IPS DF 19.7 (cell line): ENCODE measurements around the gene TNK2.

Source experiments
- DNase-seq: peaks from one replicate; pipeline ENCODE4 v3.0.0-alpha.2; 2013; ENCODE audit warnings: low read depth, low spot score

Gene TNK2

GRCh38 chr3:195899701-195900435, 8.5 kb downstream of the TNK2 start:
- no peak for DNase-seq

- DNase-seq: no peak
Observed at GRCh38 chr3:195897853-195898415, 10.4 kb downstream of the TNK2 start.

DNA sequence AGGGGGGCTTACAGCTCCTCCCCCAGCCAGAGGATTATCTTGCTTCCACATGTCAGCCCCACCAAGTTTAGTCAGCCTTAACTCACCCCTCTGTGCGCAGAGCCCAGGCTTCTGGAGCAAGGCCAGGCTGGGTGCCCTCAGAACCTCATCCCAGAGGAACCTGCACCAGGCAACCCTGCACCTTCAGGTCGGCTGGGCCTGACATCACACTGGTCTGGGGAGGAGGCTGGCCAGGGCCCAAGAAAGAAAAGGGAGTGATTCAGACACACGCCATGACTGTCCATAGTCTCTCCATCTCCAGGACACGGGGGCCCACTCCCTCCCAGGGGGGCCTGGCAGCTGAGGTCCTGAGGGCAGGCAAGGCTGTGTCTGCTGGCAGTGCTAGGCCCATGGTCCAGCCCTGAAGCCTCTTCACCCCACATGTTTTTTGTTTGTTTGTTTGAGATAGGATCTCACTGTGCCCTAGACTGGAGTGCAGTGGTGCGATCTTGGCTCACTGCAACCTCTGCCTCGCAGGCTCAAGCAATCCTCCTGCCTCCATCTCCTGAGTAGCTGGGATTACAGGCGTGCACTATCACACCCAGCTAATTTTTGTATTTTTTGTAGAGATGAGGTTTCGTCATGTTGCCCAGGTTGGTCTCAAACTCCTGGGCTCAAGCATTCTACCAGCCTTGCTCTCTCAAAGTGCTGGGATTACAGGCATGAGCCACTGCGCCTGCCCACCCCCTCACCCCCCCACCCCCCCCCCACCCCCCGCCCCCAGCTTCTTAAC, 11.1 kb downstream of the TNK2 start:
- DNase-seq: no peak

- DNase-seq: no peak
Observed at GRCh38 chr3:195896361-195897080, 11.8 kb downstream of the TNK2 start.

GRCh38 chr3:195895861-195896360, 12.4 kb downstream of the TNK2 start:
- no peak for DNase-seq

- no peak for DNase-seq
Observed at GRCh38 chr3:195895078-195895860, 13.1 kb downstream of the TNK2 start.

DNA sequence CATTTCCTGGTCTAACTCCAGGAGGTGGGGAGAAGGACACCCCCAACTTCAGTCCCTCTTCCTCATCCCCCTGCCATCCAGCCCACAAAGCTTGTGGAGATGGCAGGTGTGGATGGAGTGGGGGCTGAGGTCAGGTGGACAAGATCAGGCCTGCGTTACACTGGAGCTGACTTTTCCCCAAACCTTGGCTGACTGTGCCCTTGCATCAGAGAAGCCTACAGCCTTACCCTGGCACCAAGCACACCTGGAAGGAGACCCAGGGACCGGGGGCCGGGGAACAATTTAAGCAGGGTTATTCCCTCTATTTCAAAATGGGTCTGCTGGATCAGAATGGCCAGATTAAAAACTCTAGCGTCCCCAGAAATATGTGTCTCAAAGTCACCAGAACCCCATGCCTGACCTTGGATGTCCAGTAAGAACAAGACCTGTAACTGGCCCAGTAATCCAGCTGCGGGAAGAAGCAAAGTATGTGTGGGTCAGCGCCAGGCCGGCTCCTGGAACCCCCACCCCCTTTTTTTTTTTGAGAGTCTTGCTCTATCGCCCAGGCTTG, 14.4 kb downstream of the TNK2 start:
- no peak for DNase-seq

DNA sequence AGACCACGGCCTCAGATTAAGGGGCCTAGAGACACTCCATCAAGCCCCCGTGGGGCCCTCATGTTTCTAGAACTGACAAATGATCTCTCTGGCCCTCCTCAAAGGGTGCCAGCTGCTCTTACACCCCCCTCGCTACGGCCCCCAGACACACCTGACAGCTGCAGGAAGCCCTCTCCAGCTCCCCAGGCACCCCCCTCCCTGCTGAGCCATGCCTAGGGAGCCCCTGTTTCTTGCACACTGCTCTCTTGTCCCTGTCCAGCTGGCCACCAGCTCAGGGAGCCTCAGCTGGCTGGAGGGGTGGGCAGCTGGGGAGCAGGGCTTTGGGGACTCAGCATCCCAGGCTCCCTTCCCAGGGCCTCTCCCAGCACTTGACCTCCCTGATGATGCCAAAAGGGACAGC, 14.8 kb downstream of the TNK2 start:
- no peak for DNase-seq

DNA sequence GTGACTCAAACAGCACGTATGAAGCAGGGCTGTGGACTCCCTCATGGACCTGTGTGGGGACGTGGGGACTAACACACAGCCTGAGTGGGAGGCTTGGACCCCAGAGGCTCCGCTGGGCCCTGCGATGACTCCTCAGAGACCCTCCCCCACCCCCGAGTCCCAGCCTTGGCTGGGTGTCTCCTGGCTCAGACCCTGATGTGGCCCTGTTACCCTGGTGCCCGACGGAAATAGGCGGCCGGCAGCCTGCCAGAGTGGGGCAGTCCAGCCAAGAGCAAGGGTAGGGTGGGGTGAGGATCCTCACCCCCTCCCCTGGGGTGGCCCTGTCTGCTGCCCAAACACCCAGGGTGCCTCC, 15.3 kb downstream of the TNK2 start:
- no peak for DNase-seq

DNA sequence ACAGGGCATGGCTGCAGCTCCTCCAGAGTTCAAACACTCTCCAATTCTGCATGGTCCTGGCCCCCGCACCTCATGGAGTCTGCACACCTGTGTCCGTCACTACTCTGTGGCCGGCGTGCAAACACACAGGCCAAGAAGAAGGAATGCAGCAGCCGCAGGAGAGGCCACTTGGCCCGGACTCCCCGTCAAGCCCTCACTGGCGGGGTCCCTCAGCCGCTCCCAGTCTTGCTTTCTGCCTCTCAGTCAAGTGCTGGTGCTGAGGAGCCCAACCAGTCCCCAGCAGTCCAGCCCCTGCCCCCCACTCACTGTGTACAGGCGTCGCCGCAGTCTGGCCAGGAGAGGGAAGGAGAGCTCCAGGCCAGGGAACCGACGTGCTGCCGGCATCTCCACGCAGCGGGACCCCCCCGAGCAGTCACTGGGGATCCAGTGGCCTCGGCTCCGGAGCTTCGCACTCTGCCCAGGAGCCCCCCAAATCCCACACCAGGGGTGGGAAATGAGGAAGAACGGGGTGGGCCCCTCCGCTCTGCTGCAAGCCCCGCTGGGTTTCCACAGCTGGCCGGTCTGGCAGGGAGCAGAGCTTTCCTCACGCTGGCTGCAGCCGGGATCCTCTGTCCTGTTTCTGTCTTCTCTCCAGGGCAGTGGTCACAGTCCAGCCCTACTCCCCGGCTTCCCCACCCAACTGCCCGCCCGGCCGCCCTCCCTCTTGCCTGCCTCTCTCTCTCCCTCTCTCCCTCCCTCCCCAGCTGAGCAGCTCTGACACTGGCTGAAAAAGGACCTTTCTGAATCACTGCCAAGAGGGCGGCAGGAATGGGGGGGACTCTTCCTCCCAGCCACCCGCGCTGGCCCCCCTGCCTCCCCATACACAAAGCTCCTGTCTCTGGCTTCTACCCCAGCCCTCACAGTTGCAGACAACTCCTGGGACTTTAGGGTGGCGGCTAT, 16.0 kb downstream of the TNK2 start:
- no peak for DNase-seq

DNA sequence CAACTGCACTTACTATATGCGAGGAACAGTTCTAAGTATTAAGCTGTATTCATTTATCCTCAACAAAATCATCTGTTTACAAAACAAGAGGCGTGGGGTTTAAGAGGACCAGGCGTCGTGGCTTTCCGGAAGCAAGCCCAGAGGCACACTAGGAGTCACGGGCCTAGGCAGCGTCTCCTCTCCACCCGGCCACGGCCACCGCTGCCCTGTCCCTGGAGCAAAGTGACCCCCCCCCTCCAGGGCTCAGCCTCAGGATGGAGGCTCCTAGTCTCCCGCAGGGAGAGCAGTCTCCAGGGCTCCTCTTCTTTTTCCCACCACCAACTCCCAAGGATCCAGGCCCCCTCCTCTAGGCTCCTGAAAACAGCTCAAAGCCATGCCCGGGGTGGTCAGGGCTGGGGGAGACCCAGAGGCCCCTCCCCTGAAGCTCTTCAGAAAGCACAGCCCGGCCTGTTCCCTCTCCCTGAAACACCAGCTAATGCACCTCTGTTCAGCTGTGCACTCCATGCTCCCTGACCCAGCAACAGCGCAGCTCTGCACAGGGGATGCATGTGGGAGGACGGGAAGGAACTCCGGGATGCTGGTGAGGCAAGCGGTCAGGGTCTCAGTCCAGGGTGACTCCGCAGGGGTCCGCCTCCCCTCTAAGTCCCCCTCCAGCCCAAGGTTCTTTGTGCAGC, 16.8 kb downstream of the TNK2 start:
- no peak for DNase-seq

DNA sequence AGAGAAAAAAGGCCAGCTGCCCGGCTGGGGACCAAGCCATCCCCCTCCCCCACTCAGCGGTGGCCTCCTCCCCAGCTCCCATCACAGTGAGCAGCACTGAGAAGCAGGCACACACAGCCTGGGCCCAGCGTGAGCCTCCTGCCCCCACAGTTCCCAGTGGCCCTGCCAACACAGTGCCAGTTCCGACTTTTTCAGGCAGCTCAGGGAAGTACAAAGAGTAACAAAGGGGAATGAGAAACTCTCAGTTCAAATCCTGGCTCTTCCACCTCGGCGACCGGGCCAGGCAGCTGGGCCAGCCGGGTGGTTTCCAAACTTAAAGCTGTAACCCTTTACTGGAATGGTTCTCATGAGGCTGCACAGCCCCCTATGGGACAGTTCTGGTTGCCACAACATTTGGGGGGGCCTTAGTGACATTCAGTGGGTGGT, 18.5 kb downstream of the TNK2 start:
- no peak for DNase-seq

GRCh38 chr3:195888981-195889869, 19.1 kb downstream of the TNK2 start:
- DNase-seq: no peak

DNA sequence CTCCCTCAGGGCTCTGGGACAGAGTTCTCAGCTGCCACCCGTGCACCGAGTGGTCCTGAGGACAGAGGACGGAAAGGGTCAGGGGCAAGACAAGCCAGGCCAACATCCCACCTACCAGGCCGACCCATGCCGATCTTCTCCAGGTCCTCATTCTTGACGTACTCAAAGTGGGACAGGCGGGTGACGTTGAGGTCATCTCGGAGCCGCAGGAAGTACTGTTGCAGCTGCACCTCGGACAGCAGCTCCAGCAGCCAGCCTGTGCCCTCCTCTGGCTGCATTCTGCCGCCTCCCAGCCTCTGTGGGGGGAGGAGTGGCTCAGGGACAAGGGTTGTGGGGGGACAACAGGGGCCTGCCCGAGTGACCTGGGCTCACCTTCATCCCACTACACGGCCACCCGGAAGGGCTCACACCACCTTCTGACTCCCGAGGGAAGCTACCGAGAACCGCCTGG, 20.0 kb downstream of the TNK2 start:
- no peak for DNase-seq

DNA sequence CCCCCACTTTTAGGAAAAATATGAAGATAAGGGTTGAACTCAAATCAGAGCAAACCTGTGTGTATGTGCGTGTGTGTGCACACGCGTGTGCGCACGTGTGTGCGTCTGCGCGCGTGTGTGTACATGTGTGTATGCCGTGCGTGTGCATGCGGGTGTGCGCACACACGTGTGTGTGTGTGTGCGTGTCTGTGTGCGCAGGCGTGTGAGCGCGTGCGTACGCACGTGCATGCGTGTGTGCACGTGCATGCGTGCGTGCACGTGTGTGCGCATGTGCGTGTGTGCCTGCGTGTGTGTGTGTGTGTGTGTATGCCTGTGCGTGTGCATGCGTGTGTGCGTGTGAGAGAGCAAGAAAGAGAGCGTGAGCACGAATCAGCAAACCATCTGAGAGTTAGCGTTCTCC, 20.7 kb downstream of the TNK2 start:
- no peak for DNase-seq

DNA sequence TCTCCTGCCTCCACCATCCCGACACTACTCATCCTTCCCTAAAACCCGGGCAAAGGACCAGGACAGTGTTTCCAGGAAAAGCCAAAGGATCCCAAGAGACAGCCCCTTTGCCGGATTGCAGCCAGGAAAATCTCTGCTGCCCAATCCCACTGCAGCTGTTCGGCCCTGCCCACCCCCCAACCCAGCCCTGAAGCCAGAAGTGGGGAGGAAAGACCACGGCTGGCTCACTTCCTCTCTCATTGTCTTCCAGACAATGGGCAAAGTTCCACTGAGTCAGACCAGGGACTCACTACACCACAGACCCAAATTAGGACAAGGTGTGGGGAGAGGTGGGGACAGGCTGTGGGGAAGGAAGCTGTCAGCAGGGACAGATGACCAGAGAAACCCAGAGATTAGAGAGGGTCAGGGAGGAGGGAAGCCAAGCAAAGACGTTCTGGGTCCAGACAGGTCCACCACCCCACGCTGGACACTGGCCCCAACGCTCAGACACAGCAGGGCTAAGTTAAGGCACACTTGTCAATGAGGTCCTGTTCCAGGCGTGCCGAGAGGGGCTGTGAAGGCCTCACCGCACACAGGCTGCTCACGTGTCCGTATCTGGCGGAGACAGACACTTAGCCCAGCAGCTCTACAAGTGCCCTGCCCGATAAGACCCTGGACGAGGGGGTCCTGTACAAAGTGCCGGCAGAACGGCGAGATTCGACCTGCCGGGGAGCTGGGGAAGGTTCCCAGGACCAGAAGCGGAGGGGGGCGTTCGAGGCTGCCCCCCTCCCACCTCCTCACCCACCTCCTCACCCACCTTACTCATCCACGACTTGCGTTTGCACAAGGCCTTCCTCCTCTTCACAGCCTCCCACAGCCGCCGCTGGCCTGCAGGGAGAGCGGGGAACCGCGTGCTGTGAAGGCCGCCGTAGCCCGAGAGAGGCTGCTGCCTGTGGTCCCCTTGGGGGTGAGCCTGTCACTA, 21.9 kb downstream of the TNK2 start:
- no peak for DNase-seq
